NCI-H146 treated with DMSO at 0.1 percent for 48 hours (cell line): Measurements from ENCODE around the gene ZNF280A.
"Not testable (repeated sequence)": the region's sequence is repeated elsewhere in the genome, so short reads cannot be mapped to it uniquely, and the experiment has no call there.

ENCODE experiments used
- DNase-seq: peaks from one replicate; lab custom pipeline; 2025; ENCODE audit not compliant: unreplicated experiment; lab: John Stamatoyannopoulos, UW

The ZNF280A gene

DNA sequence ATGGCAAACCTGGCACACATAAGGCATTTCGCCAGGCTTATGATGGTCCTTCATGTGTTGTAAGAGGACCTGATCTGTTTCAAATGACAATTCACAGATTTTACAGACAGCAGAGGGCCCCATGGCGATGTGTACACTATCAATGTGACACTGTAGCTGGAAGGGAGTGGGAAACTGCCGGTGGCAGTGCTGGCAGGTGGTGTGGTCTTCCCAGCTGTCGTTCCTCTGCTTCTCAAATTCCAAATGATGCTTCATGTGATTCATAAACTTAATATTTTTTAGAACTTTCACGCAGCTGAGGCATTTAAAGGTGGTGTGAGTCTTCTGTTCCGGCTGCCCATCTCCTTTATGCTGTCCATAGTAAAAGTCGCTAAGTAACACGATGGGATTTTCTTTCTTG, 5.6 kb downstream of the ZNF280A start:
- not testable (repeated sequence) for DNase-seq

DNA sequence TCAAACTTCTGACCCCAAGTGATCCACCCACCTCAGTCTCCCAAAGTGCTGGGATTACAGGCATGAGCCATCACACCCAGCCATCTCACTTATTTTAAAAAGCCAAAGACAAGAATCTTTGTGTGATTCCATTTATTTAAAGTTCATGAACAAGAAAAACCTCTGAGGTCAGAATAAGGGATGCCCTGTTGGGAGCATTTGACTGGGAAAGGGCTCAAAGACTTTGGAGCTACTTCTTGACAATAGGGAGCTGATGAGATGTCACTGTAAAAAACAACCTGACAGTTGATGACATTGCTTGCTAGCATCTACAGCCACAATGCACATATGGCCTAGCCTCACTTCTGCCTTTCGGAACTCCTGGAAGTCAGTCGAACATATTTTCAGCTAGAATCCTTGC, 6.5 kb downstream of the ZNF280A start:
- no peak for DNase-seq

GRCh38 chr22:22512951-22513350, 7.1 kb downstream of the ZNF280A start:
- DNase-seq, result no peak

DNA sequence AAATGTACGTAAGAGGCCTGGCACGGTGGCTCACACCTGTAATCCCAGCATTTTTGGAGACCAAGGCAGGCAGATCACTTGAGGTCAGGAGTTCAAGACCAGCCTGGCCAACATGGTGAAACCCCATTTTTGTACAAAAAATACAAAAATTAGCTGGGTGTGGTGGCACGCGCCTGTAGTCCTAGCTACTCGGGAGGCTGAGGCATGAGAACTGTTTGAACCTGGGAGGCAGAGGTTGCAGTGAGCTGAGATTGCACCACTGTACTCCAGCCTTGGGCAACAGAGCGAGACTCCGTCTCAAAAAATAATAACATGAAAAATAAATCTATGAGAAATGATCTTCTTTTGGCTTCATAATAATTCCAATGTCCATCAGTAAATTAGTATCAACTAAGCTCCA, 9.2 kb downstream of the ZNF280A start:
- not testable (repeated sequence) for DNase-seq

- DNase-seq, result not testable (repeated sequence)
Measured at GRCh38 chr22:22509912-22510311, 10.2 kb downstream of the ZNF280A start.

DNA sequence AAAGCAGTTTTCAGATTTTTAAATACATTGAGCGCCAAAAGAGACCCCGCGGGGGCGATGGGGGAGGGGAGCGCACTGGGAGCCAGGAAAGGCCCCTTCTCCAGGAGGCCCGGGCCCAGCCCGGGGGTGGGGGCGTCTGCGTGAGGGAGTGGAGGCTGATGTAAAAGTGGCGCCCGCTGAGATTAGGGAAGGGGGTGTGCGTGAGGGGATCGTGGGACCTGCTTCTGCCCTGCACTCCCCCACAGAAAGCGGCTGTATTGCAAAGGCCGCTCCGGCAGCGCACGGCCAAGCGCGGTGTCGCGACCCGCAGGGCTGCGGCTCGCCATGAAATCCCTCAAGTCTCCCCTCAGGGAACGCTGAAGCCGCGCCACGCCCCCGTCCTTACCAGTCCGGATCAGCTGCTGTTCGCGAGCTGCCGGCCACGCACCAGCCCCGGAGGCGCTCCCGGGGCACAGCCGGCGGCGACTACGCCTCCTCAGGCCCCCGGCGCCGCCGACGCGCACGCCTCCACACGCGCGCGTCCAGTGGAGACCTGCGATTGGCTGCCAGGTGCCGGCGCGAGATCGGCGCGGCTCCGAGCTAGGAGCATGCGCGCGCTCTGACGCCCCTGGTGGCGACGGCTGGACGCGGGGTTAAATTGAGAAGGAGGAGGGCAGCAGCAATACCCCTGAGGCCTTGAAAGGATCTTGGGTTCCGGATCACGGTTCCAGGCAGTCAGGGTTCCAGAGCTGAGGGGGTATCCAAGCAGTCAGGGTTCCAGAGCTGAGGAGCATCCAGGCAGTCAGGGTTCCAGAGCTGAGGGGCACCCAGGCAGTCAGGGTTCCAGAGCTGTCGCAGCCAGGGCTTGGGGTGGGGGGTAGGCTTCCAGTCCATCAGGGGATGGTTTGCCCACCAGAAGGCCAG, 11.5 kb downstream of the ZNF280A start, which contains the start of gene ZNF280B:
ZNF280B (minus strand) TSS at position 469 of the 903 bp plus-strand sequence. CDS start 19,344 bp downstream, outside the sequence.
- DNase-seq, result peak; percentile 56

GRCh38 chr22:22507743-22508273, 12.3 kb downstream of the ZNF280A start:
- DNase-seq, result no peak

DNA sequence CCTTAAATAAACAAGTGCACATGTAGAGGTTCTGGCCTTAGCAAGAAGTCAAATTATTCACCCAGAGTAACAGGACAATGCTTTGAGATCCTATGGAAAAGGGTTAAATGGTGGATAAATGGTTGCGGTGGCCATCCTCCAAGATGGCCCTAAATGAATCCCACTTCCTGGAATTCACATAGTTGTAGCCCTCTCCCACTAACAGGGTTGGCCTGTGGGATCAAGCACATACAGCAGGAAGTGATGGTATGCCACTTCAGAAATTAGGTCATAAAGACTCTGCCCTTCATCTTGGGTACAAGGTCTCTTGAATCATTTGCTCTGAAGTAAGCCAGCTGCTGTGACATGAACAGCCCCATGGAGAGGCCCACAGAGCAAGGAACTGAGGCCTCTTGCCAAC, 13.3 kb downstream of the ZNF280A start:
- no peak for DNase-seq

DNA sequence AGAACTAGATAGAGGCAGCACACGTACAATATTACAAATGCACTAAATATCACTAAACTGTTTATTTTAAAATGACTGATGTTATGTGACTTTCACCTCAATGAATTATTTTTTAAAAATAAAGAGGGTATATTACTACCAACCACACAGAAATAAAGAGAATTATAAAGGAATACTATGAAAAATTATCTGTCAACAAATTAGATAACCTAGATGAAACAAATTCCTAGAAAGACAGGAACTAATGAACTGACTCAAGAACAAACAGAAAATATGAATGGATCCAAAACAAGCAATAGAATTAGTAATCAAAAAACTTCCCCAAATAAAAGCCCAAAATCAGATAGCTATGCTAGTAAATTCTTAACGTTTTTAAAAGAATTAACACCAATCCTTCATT, 21.8 kb downstream of the ZNF280A start:
- no peak for DNase-seq

- DNase-seq, result not testable (repeated sequence)
Measured at GRCh38 chr22:22491589-22491988, 28.5 kb downstream of the ZNF280A start.

DNA sequence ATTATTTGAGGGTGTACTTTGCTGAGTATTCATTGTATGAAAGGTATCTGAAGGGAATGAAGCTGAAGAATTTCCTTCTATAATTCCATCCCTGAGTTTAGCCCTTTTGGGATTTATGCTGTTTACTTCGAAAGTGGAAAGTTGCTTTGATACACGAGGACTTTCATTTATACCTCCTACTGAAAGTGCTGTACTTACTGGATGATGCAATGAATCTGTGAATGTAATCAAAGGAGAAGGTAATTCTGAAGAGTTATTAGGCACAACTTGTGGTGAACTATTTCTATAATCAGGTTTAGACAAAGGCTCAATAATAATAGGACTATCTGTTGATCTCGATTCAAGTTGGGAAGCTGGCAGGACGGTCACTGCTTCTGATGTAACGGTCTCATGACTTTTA, 31.3 kb downstream of the ZNF280A start:
- no peak for DNase-seq

DNA sequence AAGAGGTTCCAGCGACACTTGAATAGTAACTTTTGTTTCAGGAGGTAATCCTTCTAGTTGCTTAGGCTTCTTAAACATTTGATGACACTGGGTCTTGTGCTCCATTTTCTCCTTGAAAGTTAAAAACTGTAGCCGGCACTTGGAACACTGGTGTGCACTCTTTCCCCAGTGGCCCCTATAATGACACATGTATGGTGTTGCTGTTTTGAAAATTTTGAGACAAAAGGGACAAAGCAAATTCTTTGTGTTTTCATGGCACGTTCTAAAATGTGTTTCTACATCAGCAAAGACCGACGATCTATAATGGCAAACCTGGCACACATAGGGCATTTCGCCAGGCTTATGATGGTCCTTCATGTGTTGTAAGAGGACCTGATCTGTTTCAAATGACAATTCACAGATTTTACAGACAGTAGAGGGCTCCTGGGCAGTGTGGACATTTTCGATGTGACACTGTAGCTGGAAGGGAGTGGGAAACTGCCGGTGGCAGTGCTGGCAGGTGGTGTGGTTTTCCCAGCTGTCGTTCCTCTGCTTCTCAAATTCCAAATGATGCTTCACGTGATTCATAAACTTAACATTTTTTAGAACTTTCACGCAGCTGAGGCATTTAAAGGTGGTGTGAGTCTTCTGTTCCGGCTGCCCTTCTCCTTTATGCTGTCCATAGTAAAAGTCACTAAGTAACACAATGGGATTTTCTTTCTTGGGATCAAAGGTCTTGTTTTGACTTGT, 32.0 kb downstream of the ZNF280A start:
- DNase-seq, result no peak

GRCh38 chr22:22487059-22487458, 33.0 kb downstream of the ZNF280A start:
- no peak for DNase-seq

GRCh38 chr22:22486132-22486899, 33.8 kb downstream of the ZNF280A start:
- DNase-seq, result no peak

GRCh38 chr22:22485524-22485923, 34.5 kb downstream of the ZNF280A start:
- no peak for DNase-seq

GRCh38 chr22:22484023-22484422, 36.0 kb downstream of the ZNF280A start:
- DNase-seq, result no peak

DNA sequence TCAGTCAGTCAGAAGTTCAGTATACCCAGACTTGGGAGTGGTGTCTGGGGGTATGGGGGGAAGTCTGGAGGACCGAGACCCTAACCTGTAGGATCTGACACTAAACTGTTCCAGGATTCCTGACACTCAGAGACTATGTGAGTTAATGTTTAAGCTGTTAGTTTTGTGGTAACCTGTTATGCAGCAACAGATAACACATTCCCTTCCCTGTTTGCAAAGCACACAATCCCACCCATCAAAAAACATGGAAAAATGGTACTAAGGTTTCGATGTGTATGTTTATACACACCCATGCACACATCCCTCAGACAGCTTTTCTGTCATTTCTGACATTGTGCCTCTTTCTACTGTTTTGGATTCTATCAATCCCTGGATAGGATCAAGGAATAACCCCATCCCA, 39.1 kb downstream of the ZNF280A start:
- DNase-seq, result no peak

DNA sequence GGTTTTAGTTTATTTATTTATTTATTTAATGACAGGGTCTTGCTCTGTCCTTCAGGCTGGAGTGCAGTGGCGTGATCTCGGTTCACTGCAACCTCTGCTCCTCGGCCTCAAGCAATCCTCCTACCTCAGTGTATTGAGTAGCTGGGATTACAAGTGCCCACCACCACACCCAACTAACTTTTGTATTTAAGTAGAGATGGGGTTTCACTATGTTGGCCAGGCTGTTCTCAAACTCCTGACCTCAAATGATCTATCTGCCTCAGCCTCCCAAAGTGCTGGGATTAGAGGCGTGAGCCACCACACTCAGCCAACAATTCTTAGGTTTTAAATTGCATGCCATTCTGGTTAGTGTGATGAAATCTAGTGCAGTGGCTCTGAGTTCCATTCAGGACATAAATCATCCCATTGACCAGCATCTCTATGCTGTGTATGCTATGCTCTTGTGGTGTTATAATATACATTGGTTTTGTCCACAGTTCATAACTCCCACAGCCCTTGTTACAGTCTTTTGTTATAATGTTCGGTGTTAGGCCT, 40.0 kb downstream of the ZNF280A start:
- DNase-seq, result no peak

GRCh38 chr22:22479116-22479515, 41.0 kb downstream of the ZNF280A start:
- DNase-seq, result no peak

- no peak for DNase-seq
Measured at GRCh38 chr22:22478470-22478869, 41.6 kb downstream of the ZNF280A start.

DNA sequence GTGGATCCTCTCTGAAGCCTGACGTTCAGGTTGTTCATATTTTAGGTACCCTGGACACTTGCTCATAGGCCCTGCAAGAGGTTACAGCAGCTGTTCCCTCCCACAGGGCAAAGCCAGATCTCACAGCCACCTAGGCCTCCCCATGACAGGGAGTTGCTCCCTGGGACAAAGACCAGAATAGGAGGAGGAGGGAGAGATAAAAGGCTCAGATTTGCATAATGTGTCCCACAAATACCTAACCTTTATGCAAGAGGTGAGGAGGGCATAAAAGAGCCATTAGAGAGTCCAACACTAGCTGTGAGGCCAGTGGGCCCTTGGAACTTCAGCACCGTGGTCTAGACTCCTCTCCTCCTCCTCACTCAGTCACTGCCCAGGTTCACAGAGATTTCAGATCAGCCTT, 45.3 kb downstream of the ZNF280A start:
- DNase-seq, result no peak
